Endometrium (tissue), 2 donors: Measurements from ENCODE around the gene OR10W1.

Experiments used
- FAIRE-seq: peaks from 2 replicates; lab custom pipeline; 2012; peaks lifted over from hg19 to GRCh38; lab: Jason Lieb, UNC
- donor health status: control.
- donor health status: control.

The OR10W1 gene, protein sequence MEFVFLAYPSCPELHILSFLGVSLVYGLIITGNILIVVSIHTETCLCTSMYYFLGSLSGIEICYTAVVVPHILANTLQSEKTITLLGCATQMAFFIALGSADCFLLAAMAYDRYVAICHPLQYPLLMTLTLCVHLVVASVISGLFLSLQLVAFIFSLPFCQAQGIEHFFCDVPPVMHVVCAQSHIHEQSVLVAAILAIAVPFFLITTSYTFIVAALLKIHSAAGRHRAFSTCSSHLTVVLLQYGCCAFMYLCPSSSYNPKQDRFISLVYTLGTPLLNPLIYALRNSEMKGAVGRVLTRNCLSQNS

DNA sequence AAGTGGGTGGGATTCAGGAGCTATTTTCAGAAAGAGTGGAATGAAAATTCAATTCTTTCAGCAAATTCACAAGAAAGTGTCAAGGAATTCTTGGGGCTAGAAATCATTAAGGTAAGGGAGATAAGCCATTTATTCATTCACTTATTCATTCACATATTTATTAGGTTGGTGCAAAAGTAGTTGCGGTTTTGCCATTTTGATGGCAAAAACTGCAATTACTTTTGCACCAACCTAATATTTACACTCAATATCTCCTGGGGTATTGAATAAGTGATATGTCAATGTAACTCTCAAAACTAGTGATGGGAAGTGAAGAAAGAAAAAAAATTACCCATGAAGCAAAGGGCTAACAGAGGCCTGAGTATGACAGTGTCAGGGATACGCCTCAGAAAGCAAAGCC lies at the start of gene OR10W1:
Gene OR10W1, minus strand, starts transcription at position 119 of the 400 bp plus-strand sequence. CDS start 402 bp downstream, outside the sequence.
- no peak for FAIRE-seq

DNA sequence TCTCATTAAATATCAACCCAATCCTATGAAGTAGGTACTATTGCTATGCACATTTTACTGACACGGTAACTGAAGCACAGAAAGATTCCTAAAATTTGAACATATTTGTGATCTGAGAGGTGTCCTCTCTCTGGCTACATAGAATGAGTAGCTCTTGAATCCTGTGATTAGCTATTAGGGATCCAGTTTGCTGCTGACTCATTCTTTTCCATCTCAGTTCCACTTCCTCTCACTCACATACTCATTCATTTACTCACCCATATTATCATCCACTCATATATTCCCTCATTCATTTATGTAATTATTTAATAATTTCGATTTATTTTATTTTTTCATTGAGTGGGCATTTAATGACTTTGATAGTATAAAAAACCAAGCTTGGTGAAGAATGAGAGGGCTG lies 48.1 kb upstream of the OR10W1 start:
- no peak for FAIRE-seq

DNA sequence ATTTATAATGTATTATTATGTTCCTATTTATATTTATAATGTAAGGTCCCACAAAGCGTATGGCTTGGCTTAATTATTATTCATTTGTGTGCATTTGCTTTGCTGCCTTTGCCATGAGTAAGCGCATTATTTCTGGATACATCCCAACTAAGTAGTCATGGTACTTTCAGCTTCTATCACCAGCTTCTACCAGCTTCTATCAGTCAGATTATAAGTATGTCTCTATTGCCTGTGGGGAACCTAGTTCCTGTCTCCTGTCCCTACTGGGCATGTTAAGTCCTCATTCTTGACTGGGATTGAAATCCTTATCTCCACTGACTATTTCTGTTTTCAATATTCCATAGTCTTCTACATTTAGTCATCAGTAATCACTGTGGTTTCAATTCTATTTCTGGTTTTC lies 33.5 kb upstream of the OR10W1 start:
- no peak for FAIRE-seq

DNA sequence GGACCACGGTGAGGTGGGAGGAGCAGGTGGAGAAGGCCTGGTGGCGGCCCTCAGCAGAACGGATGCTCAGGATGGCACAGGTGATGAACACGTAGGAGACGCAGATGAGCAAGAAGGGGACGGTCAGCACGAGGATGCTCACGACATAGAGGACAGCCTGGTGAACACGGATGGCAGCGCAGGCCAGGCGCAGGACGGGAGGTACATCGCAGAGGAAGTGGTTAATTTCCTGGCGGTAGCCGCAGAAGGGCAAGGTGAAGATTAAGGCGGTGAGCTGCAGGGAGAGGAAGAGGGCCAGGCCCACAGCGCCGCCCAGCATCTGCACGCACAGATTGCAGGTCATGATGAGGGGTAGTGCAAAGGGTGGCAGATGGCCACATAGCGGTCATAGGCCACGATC lies 24.0 kb upstream of the OR10W1 start:
- no peak for FAIRE-seq

DNA sequence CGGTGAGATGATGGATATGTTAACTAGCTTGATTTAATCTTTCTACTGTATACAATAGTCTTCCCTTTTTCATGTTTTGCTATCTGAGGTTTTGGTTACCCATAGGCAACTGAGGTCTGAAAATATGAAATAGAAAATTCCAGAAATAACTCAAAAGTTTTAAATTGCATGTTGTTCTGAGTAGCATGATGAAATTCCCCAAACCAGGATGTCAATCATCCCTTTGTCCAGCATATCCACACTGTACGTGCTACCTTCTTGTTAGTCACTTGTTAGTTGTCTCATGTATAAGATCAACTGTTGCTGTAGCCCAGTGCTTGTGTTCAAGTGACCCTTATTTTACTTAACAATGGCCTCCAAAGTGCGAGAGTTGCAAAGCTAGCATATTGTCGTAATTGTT lies 21.2 kb upstream of the OR10W1 start:
- FAIRE-seq, result no peak

DNA sequence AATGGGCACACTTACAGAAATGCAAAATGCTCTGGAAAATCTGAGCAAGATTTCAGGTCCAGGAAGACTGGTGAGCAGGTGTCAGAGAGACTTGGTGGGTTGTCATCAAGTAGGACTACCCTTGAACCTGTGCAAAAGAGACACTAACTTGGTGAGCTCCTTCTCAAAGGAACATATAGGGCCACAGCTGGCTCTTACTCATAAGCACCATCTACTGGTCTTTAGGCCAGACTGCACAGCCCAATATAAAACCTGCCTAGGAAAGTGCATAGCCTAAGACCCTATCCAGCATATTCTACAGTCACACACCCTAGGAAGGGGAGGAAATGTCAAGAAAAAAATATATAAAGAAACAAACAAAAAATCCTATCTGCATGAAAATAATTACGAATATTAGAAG lies 18.2 kb upstream of the OR10W1 start:
- FAIRE-seq, result no peak

DNA sequence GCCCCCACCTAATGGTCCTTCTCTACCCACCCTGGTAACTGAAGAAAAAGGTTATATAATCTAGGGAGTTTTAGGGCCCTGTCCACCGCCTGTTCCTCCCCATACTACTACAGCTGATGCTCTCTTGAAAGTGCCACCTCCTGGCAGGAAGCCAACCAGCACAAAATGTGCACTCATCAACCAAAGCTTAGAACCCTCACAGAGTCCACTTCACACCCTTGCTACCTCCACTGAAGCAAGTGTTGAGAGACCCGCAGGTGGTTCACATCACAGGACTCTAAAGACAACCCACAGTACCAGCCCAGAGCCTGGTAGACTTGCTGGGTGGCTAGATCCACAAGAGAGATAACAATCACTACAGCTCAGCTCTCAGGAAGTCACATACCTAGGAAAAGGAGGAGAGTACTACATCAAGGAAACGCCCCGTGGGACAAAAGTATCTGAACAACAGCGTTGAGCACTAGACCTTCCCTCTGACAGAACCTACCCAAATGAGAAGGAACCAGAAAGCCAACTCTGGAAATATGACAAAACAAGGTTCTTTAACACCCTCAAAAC lies 17.5 kb upstream of the OR10W1 start:
- FAIRE-seq, result no peak

DNA sequence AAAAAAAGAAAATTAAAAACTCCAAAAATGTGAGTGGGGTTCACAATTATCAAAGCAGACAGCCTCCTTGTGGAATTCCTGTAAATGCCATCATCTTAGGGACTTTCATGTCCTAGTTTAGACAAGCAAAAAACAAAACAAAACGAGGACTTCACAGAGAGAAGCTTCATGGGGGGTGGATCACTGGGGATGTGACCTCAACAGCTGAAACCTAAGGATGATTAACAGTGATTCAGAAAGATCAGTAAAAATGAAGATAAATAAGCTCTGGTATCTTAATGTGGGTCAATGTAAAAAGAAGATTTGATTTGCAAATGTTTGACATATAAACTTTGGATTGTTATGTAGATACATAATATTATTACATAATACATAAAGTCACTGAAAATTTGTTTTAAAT lies 8.1 kb upstream of the OR10W1 start:
- no peak for FAIRE-seq

DNA sequence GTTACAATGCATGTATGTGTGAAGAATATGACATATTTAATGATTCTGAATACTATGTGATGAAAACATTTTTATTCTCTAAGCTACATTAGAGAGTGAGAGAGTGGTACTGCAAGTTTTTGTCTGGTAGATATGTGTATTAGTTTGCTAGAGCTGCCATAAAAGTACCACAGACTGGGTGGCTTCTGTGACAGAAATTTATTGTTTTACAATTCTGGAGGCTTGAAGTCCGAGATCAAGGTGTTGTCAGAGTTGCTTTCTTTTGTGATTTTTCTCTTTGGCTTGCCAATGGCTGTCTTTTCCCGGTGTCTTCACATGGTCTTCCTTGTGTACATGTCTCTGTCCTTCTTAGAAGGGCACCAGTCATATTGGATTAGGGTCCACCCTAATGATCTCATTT lies 6.9 kb upstream of the OR10W1 start:
- no peak for FAIRE-seq

DNA sequence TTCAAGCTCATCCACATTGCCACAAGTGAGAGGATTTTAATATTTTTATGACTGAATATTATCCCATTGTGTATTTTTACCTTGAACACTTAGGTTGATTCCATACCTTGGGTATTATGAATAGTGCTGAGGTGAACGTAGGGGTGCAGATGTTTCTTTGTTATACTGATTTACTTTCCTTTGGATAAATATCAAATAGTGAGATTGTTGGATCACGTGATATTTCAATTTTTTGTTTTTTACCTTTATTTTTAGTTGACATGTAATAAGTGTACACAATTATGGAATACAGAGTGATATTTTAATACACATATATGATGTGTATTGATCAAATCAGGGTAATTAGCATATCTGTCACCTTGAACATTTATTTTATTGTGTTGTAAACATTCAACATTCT lies 8.1 kb downstream of the OR10W1 start:
- no peak for FAIRE-seq

DNA sequence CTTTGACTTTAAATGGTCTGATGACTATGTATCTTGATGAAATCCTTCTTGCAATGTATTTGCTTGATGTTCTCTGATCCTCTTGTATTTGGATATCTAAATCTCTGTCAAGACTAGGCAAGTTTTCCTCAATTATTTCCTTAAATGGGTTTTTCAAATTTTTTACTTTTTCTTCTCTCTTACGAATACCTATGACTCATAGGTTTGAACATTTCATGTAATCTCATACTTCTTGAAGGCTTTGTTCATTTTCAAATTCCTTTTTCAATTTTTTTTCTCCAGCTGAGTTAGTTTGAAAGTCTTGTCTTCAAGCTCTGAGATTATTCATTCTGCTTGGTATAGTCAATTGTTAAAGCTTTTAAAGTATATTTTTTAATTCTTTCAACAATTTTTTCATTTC lies 13.1 kb downstream of the OR10W1 start:
- no peak for FAIRE-seq

DNA sequence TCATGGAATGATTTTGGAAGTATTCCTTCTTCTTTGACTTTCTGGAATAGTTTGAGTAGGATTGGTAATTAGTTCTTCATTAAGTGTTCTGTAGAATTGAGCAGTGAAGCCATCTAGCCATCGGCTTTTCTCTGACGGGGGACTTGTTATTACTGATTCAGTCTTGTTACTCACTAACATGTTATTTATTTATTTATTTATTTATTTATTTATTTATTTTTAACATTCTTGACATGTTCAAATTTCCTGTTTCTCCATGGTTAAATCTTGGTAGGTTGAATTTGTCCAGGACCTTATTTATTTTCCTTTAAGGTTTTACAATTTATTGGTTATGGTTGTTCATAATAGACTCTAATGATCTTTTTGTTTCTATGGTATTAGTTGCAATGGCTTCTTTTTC lies 24.1 kb downstream of the OR10W1 start:
- FAIRE-seq, result no peak

DNA sequence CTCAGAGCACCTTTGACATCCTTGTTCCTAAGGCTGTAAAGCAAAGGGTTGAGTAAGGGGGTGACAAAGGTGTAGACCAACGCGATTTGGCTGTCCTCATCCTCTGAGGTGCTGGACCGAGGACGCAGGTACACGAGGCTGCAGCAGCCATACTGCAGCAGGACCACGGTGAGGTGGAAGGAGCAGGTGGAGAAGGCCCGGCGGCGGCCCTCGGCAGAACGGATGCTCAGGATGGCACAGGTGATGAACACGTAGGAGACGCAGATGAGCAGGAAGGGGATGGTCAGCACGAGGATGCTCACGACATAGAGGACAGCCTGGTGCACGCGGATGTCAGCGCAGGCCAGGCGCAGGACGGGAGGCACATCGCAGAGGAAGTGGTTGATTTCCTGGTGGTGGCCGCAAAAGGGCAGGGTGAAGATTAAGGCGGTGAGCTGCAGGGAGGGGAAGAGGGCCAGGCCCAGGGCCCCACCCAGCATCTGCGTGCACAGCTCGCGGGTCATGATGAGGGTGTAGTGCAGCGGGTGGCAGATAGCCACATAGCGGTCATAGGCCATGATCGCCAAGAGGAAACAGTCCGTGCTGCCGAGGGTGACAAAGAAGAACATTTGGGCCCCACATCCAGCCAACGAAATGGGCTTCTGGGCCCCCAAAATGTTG lies 40.0 kb downstream of the OR10W1 start:
- no peak for FAIRE-seq

DNA sequence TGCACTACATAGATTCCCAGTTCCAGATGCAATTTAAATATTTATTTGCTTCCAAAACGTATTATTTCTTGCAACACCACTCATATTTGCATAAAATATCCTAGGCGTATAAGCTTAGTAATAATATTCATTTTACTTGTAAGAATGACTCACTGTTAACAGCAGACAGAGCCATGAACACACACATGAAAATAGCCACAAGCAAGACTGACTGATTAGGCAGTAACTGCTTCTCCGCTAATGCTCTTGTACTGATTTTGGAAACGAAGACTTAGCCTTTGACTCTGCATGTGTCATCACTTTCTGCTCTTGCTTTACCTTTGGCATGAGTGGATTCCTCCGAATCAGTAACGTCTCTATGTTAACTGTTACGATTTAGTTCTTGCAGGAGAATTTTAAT lies 45.3 kb downstream of the OR10W1 start:
- no peak for FAIRE-seq
